Activated CD4-positive, alpha-beta memory T cell treated with anti-CD3 and anti-CD28 coated beads, Interleukin-2, amount 10 ng/mL, durations not matched to agents 7 days and 5 days (primary cell): ENCODE measurements around the gene JAML. TPM values are rescaled to one million over a fixed set of nuclear protein-coding genes. Genes with fewer than 3 reads are reported as not detected.
"Not testable (repeated sequence)": the region's sequence is repeated elsewhere in the genome, so short reads cannot be mapped to it uniquely, and the experiment has no call there.

Experiments
- CTCF ChIA-PET: fragments of 350-600 bp; sonication (Branson Sonifier 250); formaldehyde crosslinking; loops from one replicate; lab custom pipeline; 2021; ENCODE audit warnings: antibody characterized with exemption, inconsistent platforms; lab: Charles Lee
- POLR2A ChIA-PET: fragments of 350-600 bp; sonication (Branson Sonifier 250); formaldehyde crosslinking; loops from one replicate; lab custom pipeline; 2021; ENCODE audit warnings: antibody characterized with exemption; lab: Charles Lee
- DNase-seq: peaks from one replicate; pipeline ENCODE4 v3.0.0-alpha.2; 2020
- H3K27ac Mint-ChIP-seq: one replicate; pipeline ENCODE4 v1.8.0; 2021; ENCODE audit warnings: mild to moderate bottlenecking, mixed read lengths
- H3K27me3 Mint-ChIP-seq: one replicate; pipeline ENCODE4 v1.8.0; 2021; ENCODE audit warnings: mixed read lengths
- H3K36me3 Mint-ChIP-seq: one replicate; pipeline ENCODE4 v1.8.0; 2021; ENCODE audit warnings: low read depth, mixed read lengths
- H3K4me1 Mint-ChIP-seq: one replicate; pipeline ENCODE4 v1.8.0; 2021; ENCODE audit warnings: mixed read lengths
- H3K4me3 Mint-ChIP-seq: one replicate; pipeline ENCODE4 v1.8.0; 2021; ENCODE audit warnings: mild to moderate bottlenecking, mixed read lengths
- H3K9me3 Mint-ChIP-seq: one replicate; pipeline ENCODE4 v1.8.0; 2021; ENCODE audit warnings: mixed read lengths
- total RNA-seq, 2 experiments: library from RNA; stranded (reverse); gene quantifications; one replicate each; pipeline ENCODE4 v1.2.3, GENCODE V29; 2021

JAML gene
- total RNA-seq, 2 experiments from 2014 or later = 102 to 103 TPM

DNA sequence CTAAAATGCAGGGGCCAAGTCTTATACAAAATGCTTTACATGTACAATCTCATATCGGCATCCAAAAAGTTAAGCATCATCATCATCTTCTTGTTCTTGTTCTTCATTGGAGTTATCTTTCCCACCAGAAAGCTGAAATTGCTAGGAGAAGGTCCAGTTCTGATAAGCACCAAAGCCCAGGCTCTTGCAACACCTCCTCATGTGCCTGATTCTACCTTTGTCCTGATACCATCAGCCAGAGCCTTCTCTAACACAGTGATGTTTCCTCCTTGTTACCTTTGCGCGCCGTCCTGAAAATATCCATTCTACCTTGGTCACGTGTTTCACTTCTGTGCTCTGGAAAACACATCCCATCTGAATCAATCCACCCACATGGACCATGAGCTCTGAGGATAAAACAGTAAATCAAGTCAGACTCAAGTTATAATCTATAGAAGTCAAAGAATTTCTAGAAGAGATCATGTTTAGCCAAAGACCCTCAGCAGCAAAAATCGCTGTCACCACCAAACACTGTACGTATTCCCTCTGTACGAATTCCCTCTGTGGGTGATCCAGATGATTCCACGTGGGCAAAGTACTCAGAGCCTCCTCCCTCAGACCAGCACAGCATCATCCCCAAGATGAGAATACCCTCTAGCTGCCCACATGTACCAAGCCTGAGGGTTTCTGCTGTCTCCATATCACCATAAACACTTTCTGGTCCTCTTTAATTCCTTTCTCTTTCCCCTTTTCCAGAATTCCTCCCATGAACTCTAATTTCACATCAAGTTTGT, 19.0 kb downstream of the JAML start:
- Mint-ChIP-seq H3K27me3 (no peaks in the 10 kb centered on the region), H3K9me3 (peaks cover 2% of the 10 kb centered on the region), H3K4me1 (peaks cover 44% of the 10 kb centered on the region), H3K4me3 (no peak overlapping the region), H3K36me3 (peaks cover 54% of the 10 kb centered on the region), H3K27ac (peak overlapping the region; percentile 85)
- no peak for DNase-seq
- POLR2A ChIA-PET = interaction anchor here (2.0 to 5.7 kb wide), 2 partner anchors 14 to 34 kb away, joined by 11 to 249 read pairs; partner anchors contain the start of gene JAML
- CTCF ChIA-PET = interaction anchor here (0.9 kb wide), 1 partner anchor 20 kb away, joined by 3 read pairs; no protein-coding TSS in a partner anchor

DNA sequence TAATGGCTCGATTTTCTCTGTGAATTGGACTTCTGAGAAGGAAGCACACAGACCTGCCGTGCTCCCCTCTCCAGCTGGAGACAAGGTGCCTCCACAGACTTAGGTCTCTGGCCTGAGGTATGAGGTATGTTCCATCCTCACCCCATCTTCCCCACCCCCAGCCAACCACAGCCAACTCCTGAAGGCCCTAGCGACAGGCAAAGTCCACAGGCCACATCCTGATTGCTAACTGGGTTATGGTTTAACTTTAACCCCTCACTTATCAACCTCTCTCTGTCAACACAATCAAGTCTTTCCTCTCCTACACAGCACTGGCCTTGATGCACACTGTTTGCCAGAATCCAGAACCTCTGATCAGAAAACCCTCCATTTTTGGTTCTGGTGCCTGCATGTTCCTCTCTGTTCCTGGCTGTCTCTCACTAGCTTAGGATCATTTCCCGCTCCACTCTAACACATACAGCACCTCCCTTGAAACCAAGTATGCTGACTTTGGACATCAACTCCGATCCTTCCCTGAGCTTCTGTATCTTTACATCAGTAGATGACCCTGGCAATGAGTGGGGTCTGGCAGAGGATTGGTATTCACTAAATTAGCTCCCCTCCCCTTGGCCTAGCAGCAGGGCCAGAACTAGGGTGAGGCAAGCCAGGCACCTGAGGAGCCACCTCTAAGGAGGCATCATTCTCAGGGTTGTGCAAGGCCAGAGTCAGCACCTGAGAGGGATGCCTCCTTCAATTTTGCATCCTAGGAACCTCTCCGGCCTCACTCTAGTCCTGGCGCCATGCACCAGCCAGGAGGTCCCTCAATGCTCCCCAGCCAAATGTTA, 22.0 kb downstream of the JAML start:
- CTCF ChIA-PET = interaction anchor here (0.8 to 2.0 kb wide), 22 partner anchors 8 to 140 kb away, joined by 3 to 13 read pairs (median 5); partner anchors contain the start of genes CD3D, CD3E and JAML
- DNase-seq = peak; percentile 90
- POLR2A ChIA-PET = interaction anchor here (0.6 to 5.7 kb wide), 21 partner anchors 8 to 646 kb away, joined by 3 to 249 read pairs (median 6); partner anchors contain the start of genes CD3D, CD3E, CD3G and IL10RA
- H3K27ac Mint-ChIP-seq = no peak overlapping the region
- peaks cover 2% of the 10 kb centered on the region for H3K9me3 Mint-ChIP-seq
- no peak overlapping the region for H3K4me3 Mint-ChIP-seq
- H3K4me1 Mint-ChIP-seq = peaks cover 40% of the 10 kb centered on the region
- H3K36me3 Mint-ChIP-seq = peaks cover 42% of the 10 kb centered on the region
- no peaks in the 10 kb centered on the region for H3K27me3 Mint-ChIP-seq

DNA sequence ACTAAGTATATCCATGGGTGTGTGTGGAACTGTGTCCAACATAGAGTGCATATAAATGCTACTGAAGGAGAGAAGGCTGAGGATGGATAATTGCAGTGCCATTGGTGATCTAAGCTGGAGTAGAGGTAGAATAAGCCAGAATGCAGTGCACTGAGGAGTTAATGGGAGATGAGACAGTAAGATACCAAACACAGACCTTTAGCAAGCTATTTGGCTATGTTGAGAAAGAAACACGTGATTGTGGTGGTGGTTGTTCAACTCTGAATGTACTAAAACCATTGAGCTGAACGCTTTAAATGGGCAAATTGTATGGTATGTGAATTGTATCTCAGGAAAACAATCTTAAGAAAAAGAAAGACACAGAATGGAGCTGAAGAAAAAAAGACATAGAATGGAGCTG, 22.8 kb downstream of the JAML start:
- Mint-ChIP-seq H3K27me3 (no peaks in the 10 kb centered on the region), H3K4me1 (peaks cover 34% of the 10 kb centered on the region), H3K36me3 (peaks cover 41% of the 10 kb centered on the region), H3K4me3 (no peak overlapping the region), H3K9me3 (peaks cover 2% of the 10 kb centered on the region), H3K27ac (no peak overlapping the region)
- ChIA-PET POLR2A (interaction anchor here (0.6 to 5.7 kb wide), 21 partner anchors 9 to 387 kb away, joined by 3 to 249 read pairs (median 6); partner anchors contain the start of genes CD3D, CD3E, CD3G and IL10RA), CTCF (interaction anchor here (0.7 to 2.0 kb wide), 21 partner anchors 9 to 141 kb away, joined by 3 to 13 read pairs (median 5); partner anchors contain the start of genes CD3D, CD3E and JAML)
- DNase-seq = no peak

DNA sequence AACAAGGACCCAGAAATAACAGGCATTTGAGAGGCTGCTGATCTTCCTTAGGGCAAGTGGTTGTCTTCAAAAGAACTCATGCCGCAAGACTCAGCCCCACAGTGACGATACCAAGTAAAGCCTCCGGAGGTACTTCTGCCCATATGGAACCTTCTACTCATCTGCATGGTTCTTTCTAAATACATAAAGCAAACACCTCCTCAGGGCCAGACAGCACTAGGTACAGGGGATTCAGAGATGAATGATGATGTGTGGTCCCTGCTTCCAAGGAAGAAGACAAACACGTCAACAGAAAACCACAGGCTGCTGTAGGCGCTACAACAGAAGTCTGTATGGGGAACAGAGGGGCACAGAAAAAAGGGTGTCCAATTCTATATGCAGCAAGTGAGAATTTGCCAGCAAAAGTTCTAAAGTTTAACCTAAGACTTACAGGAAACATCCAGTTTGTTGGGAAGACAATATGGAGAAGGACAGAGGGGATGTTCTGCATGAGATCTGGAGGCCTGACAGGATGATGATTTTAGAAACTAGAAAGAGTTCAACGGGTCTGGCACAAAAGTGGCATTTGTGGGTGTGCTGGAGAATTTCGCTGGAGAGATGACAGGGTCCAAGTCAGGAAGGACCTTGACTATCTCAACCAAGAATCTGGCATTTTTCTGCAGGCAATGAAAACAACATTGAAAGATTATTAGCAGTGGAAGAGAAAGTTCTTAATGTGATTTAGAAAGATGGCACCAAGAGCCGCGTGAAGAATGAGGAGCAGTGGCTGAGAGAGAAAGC, 23.7 kb downstream of the JAML start:
- peaks cover 38% of the 10 kb centered on the region for H3K36me3 Mint-ChIP-seq
- POLR2A ChIA-PET = interaction anchor here (0.6 to 5.7 kb wide), 11 partner anchors 10 to 144 kb away, joined by 3 to 249 read pairs (median 14); partner anchors contain the start of genes CD3G, JAML, MPZL2 and MPZL3
- no peak overlapping the region for H3K27ac Mint-ChIP-seq
- CTCF ChIA-PET = interaction anchor here (1.3 to 3.8 kb wide), 8 partner anchors 10 to 141 kb away, joined by 3 to 43 read pairs (median 9); partner anchors contain the start of gene CD3D
- no peaks in the 10 kb centered on the region for H3K9me3 Mint-ChIP-seq
- H3K27me3 Mint-ChIP-seq = no peaks in the 10 kb centered on the region
- H3K4me3 Mint-ChIP-seq = no peak overlapping the region
- peaks cover 26% of the 10 kb centered on the region for H3K4me1 Mint-ChIP-seq
- DNase-seq = peak; percentile 59

DNA sequence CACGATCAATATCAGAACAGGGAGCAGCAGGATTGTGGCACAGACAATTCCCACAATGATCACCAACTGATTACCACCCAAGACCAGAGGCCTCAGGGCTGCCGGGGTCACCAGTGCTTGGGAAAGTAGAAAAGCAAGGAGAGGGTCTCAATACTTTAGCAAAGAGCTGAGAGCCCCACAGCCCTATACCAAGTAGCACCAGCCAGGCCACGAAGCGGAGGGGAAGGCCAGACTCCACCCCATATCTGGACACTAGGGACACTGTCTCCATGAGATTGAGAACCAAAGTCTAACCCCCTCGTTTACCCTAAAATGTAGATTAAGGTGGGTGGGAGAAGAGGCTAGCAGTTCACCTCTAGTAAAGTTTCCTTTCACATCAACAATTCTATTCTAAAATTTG, 24.3 kb downstream of the JAML start:
- Mint-ChIP-seq H3K36me3 (peaks cover 34% of the 10 kb centered on the region), H3K9me3 (no peaks in the 10 kb centered on the region), H3K27me3 (no peaks in the 10 kb centered on the region), H3K4me1 (peaks cover 20% of the 10 kb centered on the region), H3K4me3 (no peak overlapping the region), H3K27ac (no peak overlapping the region)
- ChIA-PET POLR2A (interaction anchor here (1.6 to 2.7 kb wide), 3 partner anchors 16 to 105 kb away, joined by 3 to 14 read pairs (median 7); partner anchors contain the start of gene JAML), CTCF (interaction anchor here (2.8 to 3.8 kb wide), 5 partner anchors 15 to 104 kb away, joined by 28 to 47 read pairs (median 43); partner anchors contain the start of gene CD3E)
- no peak for DNase-seq

DNA sequence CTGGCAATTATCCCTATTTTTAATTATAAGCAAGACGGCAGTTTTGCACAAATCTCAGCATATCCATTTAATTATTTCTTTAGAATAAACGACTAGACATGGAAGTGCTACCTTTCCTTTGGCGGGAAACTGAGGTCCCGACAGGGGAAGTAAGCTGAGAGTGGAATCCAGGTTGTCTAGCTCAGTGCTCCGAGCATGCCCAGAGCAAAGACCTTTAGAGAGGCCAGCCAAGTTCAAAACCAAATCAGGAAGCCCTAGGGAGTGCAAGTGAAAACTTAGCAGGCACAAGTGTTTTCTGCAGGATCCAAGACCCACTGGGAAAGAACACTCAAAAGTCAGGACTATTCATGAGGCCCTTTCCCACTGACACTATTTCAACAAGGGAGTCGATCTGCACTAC, 25.7 kb downstream of the JAML start:
- Mint-ChIP-seq H3K27me3 (no peaks in the 10 kb centered on the region), H3K9me3 (no peaks in the 10 kb centered on the region), H3K36me3 (peaks cover 40% of the 10 kb centered on the region), H3K4me3 (no peak overlapping the region), H3K4me1 (peaks cover 15% of the 10 kb centered on the region), H3K27ac (peak overlapping the region; percentile 63)
- CTCF ChIA-PET = interaction anchor here (0.6 to 3.8 kb wide), 71 partner anchors 9 to 373 kb away, joined by 3 to 62 read pairs (median 7); partner anchors contain the start of genes ARCN1, ATP5MG, CD3D and CD3E
- POLR2A ChIA-PET = interaction anchor here (0.8 to 2.7 kb wide), 11 partner anchors 17 to 144 kb away, joined by 3 to 14 read pairs (median 4); partner anchors contain the start of genes CD3D, JAML and MPZL3
- DNase-seq = no peak

DNA sequence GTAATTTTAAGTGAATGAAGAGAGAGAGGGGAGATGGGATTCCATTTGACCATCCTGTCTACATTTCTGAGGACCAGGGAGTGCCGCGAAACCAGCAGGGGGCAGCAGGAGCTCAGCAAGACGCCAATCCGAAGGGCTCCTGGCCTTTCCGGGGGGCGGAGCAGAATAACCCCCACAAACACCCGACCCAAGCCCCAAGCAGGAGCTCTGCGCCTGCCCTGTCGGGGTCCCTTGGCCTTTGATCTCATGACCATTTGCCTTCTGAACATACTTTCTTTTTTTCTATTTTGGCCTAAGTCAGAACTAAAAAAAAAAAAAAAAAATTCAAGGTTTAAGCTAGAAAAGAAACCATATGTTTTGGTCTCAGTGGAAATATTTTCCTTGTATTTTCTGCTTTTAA, 26.4 kb downstream of the JAML start:
- ChIA-PET CTCF (interaction anchor here (0.6 to 3.8 kb wide), 78 partner anchors 10 to 374 kb away, joined by 3 to 62 read pairs (median 6); partner anchors contain the start of genes ARCN1, ATP5MG, CD3D and CD3E), POLR2A (interaction anchor here (0.8 to 2.7 kb wide), 9 partner anchors 18 to 144 kb away, joined by 3 to 14 read pairs (median 7); partner anchors contain the start of genes CD3D and JAML)
- Mint-ChIP-seq H3K4me3 (no peak overlapping the region), H3K27ac (peak overlapping the region; percentile 63), H3K9me3 (no peaks in the 10 kb centered on the region), H3K27me3 (no peaks in the 10 kb centered on the region), H3K36me3 (peaks cover 47% of the 10 kb centered on the region), H3K4me1 (peaks cover 15% of the 10 kb centered on the region)
- DNase-seq = peak; percentile 85

DNA sequence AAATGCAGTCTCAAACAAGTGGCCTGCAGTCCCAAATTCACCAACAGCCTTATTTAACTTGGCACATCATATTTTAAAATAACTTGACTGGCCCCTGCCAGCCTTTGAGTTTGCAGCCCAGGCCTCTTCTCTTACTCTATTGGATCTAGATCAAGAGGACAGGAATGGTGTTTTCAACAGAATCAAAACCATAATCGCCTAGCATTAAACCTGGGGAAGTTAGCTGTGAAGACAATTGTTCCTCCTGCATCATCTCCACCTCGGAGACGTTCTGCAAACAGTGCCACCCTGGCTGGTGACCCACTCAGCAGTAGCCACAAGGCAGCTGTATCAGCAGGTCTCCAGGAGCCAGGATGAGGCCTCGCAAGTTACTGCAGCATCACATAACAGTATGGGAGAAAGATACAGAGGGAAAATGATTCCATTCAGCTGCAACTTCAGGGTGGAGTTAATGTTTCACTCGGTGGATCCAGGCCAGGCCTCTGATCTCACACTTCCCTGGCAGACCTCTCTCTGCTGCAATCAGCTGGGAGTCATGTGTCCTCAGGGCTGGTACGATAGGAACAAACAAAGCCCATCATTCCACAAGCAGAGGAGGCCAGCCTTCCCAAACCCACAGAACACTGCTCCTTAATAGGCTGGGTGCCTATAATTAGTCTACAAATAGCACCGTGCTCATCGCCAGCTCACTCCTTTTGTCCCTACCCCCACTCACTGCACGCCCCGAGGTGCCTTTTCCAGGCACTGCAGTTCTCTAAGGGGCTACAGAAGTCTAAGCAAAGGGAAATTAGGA, 29.8 kb downstream of the JAML start:
- Mint-ChIP-seq H3K27me3 (peaks cover 3% of the 10 kb centered on the region), H3K36me3 (peaks cover 68% of the 10 kb centered on the region), H3K27ac (no peak overlapping the region)

DNA sequence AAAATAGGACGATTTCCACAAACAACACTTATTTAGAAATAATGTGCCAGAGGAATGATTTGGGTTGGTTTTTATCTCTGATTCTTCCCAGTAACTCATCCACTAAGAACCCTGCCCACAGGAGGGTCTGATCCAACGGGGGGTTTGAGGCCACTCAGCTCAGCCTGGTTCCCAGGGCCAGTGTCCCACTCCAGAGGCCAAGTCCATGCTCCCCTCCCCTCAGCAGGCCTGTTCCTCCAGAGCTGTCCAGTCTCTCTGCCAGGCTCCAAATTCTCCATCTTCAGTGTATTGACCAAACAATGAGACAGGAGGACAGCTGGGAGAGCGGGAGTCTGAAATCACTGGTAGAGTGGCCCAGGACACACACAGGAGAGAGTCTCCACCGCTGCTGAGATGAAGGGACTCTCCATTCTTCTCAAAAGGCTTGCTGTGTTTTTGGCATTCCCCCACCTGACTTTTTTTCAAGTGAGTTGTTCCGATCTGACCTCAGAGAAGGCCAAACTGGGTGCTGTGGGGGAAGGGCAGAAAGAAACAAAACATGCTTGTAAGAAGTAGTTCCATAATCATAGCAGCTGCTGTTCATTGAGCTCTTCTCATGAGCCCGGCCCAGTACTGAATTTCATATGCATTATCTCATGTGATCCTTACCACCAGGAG, 30.8 kb downstream of the JAML start:
- H3K9me3 Mint-ChIP-seq = peaks cover 7% of the 10 kb centered on the region
- no peak overlapping the region for H3K27ac Mint-ChIP-seq

More for the DNA sequence above, 29.8 kb downstream of the JAML start:
- POLR2A ChIA-PET = no interaction called here
- CTCF ChIA-PET = interaction anchor here (0.6 to 1.2 kb wide), 2 partner anchors 100 to 238 kb away, joined by 3 to 6 read pairs; no protein-coding TSS in a partner anchor
- peaks cover 7% of the 10 kb centered on the region for H3K9me3 Mint-ChIP-seq
- H3K4me3 Mint-ChIP-seq = no peak overlapping the region
- DNase-seq = no peak
- peaks cover 15% of the 10 kb centered on the region for H3K4me1 Mint-ChIP-seq

DNA sequence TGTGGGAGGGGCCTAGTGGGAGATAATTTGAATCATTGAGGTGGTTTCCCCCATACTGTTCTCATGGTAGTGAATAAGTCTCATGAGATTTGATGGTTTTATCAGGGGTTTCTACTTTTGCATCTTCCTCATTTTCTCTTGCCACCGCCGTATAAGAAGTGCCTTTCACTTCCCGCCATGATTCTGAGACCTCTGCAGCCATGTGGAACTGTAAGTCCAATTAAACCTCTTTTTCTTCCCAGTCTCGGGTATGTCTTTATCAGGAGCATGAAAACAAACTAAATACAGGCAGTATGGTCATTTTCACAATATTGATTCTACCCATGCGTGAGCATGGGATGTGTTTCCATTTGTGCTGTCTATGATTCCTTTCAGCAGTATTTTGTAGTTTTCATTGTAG, 32.0 kb downstream of the JAML start:
- H3K4me1 Mint-ChIP-seq, DNase-seq, POLR2A ChIA-PET, H3K9me3 Mint-ChIP-seq, H3K4me3 Mint-ChIP-seq, CTCF ChIA-PET, H3K27ac Mint-ChIP-seq: not testable (repeated sequence)
- Mint-ChIP-seq H3K36me3 (peaks cover 57% of the 10 kb centered on the region), H3K27me3 (peaks cover 18% of the 10 kb centered on the region)

More for the DNA sequence above, 30.8 kb downstream of the JAML start:
- Mint-ChIP-seq H3K4me3 (no peak overlapping the region), H3K27me3 (peaks cover 13% of the 10 kb centered on the region), H3K36me3 (peaks cover 64% of the 10 kb centered on the region), H3K4me1 (peaks cover 11% of the 10 kb centered on the region)
- no peak for DNase-seq
- ChIA-PET POLR2A (no interaction called here), CTCF (interaction anchor here (1.2 kb wide), 1 partner anchor 101 kb away, joined by 6 read pairs; no protein-coding TSS in a partner anchor)
